Activated CD8-positive, alpha-beta memory T cell treated with anti-CD3 and anti-CD28 coated beads, Interleukin-2, amount 50 U/mL, for 4 hours (primary cell): ENCODE measurements around the gene TLX1.

ENCODE experiments used
- DNase-seq: peaks from one replicate; pipeline ENCODE4 v3.0.0-alpha.2; 2020

The TLX1 gene

DNA sequence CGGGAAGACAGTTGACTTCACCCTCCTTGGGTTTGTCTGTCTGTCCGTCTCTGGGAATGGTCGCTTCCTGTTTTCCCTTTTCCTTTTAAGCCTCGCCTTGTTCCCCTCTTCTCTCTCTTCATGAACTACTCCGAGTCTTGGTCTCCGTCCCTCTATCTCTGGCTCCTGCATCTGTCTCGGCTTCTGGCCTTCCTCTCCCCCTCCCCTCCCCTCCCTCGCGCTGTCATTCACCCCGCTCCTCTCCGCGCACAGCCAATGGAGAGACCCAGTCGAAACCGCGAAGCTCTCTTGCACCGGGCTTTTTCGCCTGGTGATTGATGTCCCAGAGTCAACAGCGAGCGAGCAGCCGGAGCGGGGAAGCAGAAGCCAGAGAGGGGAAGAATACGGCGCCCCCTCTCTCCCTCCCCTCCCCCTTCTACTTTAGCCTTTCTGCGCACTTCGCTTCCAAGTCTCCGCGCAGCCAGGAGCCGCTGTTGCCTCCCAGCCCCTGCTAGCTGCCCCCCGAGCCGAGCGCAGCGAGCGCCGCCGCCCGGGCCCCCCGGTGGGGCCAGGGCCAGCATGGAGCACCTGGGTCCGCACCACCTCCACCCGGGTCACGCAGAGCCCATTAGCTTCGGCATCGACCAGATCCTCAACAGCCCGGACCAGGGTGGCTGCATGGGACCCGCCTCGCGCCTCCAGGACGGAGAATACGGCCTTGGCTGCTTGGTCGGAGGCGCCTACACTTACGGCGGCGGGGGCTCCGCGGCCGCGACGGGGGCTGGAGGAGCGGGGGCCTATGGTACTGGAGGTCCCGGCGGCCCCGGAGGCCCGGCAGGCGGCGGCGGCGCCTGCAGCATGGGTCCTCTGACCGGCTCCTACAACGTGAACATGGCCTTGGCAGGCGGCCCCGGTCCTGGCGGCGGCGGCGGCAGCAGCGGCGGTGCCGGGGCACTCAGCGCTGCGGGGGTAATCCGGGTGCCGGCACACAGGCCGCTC, at the start of gene TLX1:
TLX1 (plus strand) TSS at position 317 of the 978 bp plus-strand sequence; CDS start at position 559, 242 bp downstream.
- DNase-seq: no peak

GRCh38 chr10:101085846-101086245, 45.3 kb upstream of the TLX1 start:
- DNase-seq: no peak

DNA sequence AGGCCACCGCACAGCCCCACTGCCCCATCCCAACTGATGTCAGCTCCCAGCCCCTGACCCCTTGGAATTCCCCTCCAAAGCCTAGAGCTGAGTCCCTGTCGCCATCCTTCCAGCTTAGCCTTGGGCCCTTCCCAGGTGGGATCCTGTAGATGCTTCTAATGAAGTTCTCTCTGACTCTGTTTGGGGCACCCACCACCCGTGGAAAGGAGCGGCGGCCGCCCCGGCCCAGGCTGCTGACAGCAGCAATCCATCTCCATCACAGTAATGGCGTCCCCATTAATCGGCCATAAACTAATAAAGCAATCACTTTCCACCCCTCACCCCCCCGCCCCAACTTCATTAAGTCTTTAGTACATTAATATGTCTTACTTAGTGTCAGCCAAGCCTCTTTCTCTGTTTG, 43.7 kb upstream of the TLX1 start:
- no peak for DNase-seq

GRCh38 chr10:101087965-101088364, 43.1 kb upstream of the TLX1 start:
- DNase-seq: no peak

- DNase-seq: no peak
Observed at GRCh38 chr10:101089520-101090299, 41.4 kb upstream of the TLX1 start.

DNA sequence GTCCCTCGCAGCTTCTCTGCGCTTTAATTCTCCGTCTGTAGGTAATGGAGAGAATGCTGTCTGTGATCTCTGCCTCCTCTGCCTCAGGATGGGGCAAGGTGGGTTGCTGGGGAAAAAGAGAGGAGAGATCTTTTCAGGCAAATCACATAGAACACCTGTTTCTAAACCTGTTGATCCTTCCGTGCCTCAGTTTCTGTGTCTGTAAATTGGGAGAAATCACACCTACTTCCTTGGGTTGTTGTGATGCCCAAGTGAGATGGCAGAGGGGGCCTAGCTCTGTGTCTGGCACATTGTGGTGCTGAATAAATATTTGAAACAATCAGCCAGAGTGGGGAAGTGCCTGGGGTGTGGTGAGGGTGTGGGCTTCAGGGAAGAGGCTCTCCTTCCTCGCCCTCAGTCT, 40.5 kb upstream of the TLX1 start:
- no peak for DNase-seq

DNA sequence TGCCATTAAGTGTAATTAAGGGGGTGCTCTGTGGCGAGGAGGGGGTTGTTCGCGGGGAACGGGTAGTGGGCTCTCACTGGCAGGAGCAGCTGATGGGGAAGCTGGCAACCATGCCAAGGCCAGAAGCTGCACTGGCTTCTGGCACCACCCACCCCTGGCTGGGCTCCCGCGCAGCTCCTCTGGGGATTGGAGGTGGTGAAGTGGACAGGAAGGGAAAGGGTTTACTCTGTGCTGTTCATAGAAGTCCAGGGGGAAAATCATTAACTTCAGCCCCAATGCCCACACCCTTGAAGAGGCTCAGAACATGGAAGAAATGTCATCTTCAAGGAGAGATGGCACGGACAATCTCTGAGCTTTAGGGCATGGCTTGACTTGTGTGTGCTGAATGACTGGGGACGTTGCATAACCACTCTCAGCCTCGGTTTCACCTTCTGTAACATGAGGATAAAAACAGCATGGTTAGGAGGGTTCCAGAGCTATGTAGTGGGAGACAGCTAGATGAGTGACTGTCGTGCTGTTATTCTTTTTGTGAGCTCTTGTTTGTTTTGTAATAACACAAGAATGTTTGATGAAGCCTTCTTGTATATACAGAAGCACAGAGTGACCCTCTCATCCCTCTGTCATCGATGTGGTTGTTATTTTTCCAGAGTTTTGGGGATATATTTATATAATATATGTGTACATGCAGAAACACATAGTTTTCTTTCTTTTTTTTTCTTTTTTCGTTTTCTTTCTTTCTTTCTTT, 39.4 kb upstream of the TLX1 start:
- no peak for DNase-seq

GRCh38 chr10:101092881-101093354, 38.2 kb upstream of the TLX1 start:
- no peak for DNase-seq

- DNase-seq: no peak
Observed at GRCh38 chr10:101094121-101094879, 36.8 kb upstream of the TLX1 start.

DNA sequence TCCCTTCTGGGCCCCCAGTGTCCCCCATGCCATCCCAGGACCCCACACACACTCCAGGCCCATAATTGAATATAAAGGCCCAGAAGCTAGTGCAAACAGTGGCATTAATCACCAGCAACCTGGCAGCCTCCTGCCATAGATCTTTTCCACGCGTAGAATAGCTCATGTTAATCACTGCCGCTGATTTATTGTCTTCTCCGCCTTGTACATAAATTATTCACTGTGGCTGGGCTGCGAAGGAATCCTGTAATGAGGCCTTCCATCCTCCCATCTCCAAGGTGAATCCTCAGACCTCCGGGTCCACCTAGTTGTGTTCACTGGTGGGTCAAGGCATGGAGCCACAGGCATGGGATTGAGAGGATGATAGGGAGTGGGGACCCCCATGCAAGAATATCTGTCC, 36.1 kb upstream of the TLX1 start:
- DNase-seq: no peak

DNA sequence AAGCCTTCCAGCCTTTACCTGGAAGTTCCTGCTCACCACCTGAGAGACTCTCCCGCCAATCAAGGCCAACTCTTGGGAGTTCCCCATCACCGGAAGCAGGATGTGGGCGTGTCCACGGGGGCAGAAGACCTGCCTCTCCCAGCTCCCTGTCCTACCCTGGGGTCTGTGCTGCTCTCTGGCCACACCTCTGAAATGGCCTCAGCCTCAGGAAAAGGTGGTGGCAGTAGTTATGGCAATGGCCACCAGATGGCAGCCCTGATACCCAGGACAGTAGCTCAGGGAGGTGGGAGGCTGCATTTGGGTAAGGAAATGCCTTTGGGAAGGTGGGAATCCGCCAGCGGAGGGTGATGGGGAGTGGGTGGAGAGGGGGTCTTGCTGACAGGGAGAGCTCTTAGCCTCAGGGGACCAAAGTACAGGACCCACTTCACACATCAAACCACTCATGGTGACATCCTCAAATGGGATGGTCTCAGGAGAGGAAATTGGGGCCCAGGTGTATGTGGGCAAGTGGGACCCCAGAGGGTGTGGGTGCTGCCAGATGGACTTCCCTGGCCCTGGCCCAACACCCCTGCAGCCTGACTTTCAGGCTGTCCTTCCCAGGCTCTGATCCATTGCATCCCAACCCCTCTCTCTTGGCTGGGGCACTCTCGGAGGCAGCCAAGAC, 35.4 kb upstream of the TLX1 start:
- peak; percentile 70 for DNase-seq

GRCh38 chr10:101096378-101096777, 34.7 kb upstream of the TLX1 start:
- no peak for DNase-seq

- no peak for DNase-seq
Observed at GRCh38 chr10:101097881-101098280, 33.2 kb upstream of the TLX1 start.

DNA sequence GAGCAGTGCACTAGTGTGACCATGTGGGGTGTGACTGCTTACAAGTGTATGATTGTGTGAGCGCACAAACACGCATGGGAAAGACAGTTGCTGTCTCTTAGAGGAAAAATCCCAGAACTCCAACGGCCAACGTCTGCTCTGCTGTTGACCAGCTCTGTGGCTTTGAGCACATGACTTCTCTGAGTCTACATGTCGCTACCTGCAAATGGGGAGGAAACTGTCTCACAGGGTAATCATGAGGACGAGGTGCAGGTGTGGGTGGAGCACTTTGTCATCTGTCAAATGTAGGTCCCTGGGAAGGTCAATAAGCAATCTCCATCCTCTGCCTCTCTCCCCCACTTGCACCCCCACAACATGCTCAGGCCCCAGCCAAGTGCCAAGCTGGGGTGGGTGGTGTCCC, 31.2 kb upstream of the TLX1 start:
- DNase-seq: no peak

- DNase-seq: no peak
Observed at GRCh38 chr10:101101372-101101881, 29.7 kb upstream of the TLX1 start.

DNA sequence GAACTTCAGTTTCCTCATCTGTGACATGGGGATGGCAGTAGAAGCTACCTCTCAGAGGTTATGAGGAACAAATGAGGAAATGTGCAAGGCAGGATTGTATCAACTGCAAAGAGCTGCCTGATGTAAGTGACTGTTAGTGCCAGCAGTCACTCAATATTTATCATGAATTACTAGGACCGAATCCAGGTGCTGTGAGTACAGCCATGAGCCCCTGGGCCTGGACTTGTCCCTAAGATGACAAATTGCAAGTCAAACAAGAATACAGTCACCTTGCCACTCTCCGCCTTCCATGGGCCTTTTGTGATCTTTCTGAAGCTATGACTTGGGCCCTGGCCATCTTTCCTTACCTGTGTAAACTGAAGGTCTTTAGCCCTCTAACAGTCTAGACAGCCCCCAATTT, 27.7 kb upstream of the TLX1 start:
- no peak for DNase-seq

DNA sequence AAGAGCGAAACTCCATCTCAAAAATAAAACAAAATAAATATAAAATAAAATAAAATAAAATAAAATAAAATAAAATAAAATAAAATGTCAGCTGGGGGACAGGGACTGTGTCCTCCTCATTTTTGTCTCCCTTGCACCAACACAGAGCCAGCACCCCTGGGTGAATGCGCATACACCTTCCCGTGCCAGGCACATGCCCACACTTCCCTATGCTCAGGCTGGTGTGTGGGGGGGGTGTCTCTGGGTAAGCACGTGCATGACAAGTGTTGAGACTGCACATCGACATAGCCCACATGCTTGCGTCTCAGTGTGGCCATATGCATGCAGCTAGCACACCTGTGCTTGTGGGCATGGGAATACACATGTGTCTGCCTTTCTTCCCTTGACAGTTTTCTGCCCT, 24.7 kb upstream of the TLX1 start:
- no peak for DNase-seq

DNA sequence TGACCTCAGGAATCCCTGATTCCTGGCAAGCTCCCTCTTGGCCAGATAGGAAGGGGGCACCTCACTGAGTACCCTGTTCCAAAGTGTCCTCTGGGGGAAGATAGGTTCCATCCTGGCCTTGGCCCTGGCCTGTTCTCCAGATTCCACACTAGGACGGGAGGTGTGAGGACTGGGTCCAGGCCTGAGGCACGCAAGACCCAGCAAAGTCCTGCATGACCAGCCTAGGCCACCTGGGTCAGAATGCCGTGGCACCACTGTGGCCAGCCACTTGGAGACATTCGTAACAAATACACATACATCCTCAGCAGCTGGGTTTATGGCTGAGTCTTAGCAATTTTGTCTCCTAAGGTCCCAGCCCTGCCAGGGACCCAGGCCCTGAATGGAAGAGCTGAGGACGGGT, 23.3 kb upstream of the TLX1 start:
- DNase-seq: no peak

GRCh38 chr10:101110856-101111523, 20.1 kb upstream of the TLX1 start:
- no peak for DNase-seq

DNA sequence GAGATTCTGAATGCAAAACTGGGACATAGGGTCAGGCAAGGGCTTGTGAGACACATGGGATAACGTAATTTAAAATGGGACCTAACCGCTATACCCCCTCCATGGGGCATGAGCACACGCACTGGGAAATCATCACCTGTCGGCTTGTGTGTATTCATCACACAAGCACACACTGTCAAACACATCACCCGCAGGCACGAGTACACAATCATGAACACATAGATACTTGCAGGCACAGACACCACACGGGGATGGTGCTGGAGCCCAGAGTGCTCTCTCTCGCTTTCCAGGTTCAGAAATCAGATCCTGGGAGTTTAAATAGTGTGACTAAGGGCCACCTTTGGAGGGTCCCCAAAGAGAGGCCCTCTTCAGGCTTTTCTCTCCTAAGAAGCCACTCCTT, 19.6 kb upstream of the TLX1 start:
- DNase-seq: no peak
